Measurements from ENCODE around the gene CDK6. TPM values are rescaled to one million over a fixed set of nuclear protein-coding genes. Genes with fewer than 3 reads are reported as not detected.
A peak's percentile ranks its signal among the peaks of the same experiment; 100 is the strongest.

CDK6 gene
- total RNA-seq, 2 donors from 2014 or later, result 13.6 to 39.9 TPM

DNA sequence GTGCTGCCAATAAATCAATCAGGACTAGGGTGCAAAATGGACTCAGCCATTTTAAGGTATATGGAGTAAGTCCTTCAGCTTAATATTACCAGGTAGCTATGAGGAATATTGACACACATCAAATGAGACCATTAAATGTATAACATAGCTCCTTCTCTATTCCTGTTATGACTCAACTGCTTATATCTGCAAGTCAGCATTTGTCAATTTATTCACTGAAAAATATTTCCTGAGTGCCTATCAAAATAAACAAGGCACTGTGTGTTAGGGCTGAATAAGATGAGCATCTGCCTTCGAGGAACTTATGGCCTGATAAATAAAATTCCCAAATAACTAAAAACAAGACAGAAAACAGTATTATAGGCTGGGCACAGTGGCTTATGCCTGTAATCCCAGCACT lies 113.8 kb downstream of the CDK6 start:
- Histone ChIP-seq H3K9me3 (no peaks in the 10 kb centered on the region), H3K36me3 (no peaks in the 10 kb centered on the region), H3K27ac (no peak overlapping the region), H3K4me3 (no peak overlapping the region), H3K4me1 (replicated peaks) (no peaks in the 10 kb centered on the region), H3K27me3 (replicated peaks; ENCODE audit: insufficient read depth) (no peaks in the 10 kb centered on the region)
- WGBS, result 93% methylated on average over 1 of the region's 1 CpG
- no peak for DNase-seq (ENCODE audit: low spot score)
- intact Hi-C loops (cut with DNase I), result no loop called here
- TF ChIP-seq CTCF (IDR thresholded peaks at IDR 0.05), result no peak
- TF ChIP-seq POLR2AphosphoS5 (IDR thresholded peaks at IDR 0.05), result no peak
- no peak for TF ChIP-seq POLR2A (IDR thresholded peaks at IDR 0.05)

GRCh38 chr7:92720604-92721350 lies 115.6 kb downstream of the CDK6 start:
- no peaks in the 10 kb centered on the region for H3K27me3 ChIP-seq (replicated peaks; ENCODE audit: insufficient read depth)
- H3K4me1 ChIP-seq (replicated peaks), result no peaks in the 10 kb centered on the region
- intact Hi-C loops (cut with DNase I), result no loop called here
- DNase-seq (ENCODE audit: low spot score), result no peak
- no peak overlapping the region for H3K4me3 ChIP-seq
- TF ChIP-seq POLR2A (IDR thresholded peaks at IDR 0.05), result no peak
- TF ChIP-seq POLR2AphosphoS5 (IDR thresholded peaks at IDR 0.05), result no peak
- TF ChIP-seq CTCF (IDR thresholded peaks at IDR 0.05), result no peak
- H3K36me3 ChIP-seq, result no peaks in the 10 kb centered on the region
- no peak overlapping the region for H3K27ac ChIP-seq
- no peaks in the 10 kb centered on the region for H3K9me3 ChIP-seq
- 93% methylated on average over 4 of the region's 4 CpGs for WGBS

DNA sequence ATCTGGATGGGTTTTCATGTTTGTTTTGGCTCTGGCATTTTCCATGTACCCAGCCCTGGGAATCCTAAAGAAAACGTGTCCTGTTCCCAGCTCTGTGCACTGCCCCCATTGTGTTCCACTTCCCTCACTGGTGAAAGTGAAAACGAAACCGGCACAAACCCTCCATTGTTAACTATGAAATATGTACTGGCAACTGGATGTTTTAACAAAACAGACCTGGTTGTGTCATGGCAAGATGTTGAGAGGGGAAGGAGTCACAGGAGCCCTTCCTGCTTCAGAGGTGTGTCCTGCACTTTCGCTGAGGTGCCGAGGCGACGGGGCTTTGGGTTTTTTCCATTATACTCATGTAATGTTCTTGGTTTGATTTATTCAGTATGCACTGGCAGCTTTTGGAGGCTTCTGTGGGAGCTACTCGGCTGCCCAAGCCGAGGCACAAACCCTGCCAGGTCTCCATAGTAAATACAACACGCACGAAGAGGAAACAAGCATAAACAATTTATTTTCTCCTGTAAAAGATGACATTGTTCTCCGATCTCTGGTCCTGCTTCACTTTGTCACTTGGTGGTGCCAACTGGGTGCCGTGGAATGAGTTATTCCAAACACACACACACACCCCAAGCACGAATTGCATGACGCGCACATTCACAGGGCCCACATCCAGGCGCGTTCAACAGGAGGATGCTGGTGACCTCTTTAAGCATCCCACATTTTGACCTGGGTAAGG lies 118.2 kb downstream of the CDK6 start:
- peaks cover 2% of the 10 kb centered on the region for H3K4me1 ChIP-seq (replicated peaks)
- peak overlapping the region; percentile 36 to 44 for H3K4me3 ChIP-seq
- WGBS, result 28% methylated on average over 18 of the region's 18 CpGs
- DNase-seq (ENCODE audit: low spot score), result peak; percentile 74
- peak overlapping the region; percentile 87 to 88 for H3K27ac ChIP-seq
- H3K36me3 ChIP-seq, result no peaks in the 10 kb centered on the region
- TF ChIP-seq POLR2A (IDR thresholded peaks at IDR 0.05), result no peak
- peak; percentile 79 for TF ChIP-seq POLR2AphosphoS5 (IDR thresholded peaks at IDR 0.05)
- intact Hi-C loops (cut with DNase I), result no loop called here
- no peaks in the 10 kb centered on the region for H3K27me3 ChIP-seq (replicated peaks; ENCODE audit: insufficient read depth)
- no peaks in the 10 kb centered on the region for H3K9me3 ChIP-seq

DNA sequence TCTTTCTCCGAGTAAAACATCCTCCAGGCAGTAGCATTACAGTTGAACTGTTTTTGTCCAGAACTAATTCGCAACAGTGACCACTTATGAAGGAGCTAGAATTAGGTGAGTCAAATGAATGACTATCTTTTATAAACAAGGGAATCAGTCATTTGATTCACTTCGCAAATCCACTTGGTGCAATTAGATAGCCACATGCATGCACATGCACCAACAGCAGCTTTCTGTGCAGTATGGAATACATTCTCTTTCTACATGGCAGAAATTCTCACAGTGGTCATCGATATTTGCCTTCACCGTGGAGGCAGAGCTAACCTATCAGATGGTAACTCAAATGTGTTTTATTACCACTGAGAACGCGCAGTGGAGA lies 118.8 kb downstream of the CDK6 start:
- H3K4me3 ChIP-seq, result peak overlapping the region; percentile 36 to 44
- H3K4me1 ChIP-seq (replicated peaks), result peaks cover 2% of the 10 kb centered on the region
- H3K9me3 ChIP-seq, result no peaks in the 10 kb centered on the region
- DNase-seq (ENCODE audit: low spot score), result no peak
- intact Hi-C loops (cut with DNase I), result no loop called here
- no peaks in the 10 kb centered on the region for H3K36me3 ChIP-seq
- no peak for TF ChIP-seq POLR2A (IDR thresholded peaks at IDR 0.05)
- WGBS, result 33% methylated on average over 7 of the region's 7 CpGs
- H3K27me3 ChIP-seq (replicated peaks; ENCODE audit: insufficient read depth), result no peaks in the 10 kb centered on the region
- H3K27ac ChIP-seq, result peak overlapping the region; percentile 87 to 88

- DNase-seq (ENCODE audit: low spot score), result no peak
- no peaks in the 10 kb centered on the region for H3K9me3 ChIP-seq
- H3K27me3 ChIP-seq (replicated peaks; ENCODE audit: insufficient read depth), result no peaks in the 10 kb centered on the region
- H3K36me3 ChIP-seq, result no peaks in the 10 kb centered on the region
- 95% methylated on average over 4 of the region's 4 CpGs for WGBS
- H3K4me1 ChIP-seq (replicated peaks), result peaks cover 2% of the 10 kb centered on the region
- H3K4me3 ChIP-seq, result peak overlapping the region in 1 of 2 donors; percentile 36
- H3K27ac ChIP-seq, result peak overlapping the region; percentile 87 to 88
- TF ChIP-seq CTCF (IDR thresholded peaks at IDR 0.05) (no peak), POLR2AphosphoS5 (IDR thresholded peaks at IDR 0.05) (no peak), POLR2A (IDR thresholded peaks at IDR 0.05) (no peak)
- intact Hi-C loops (cut with DNase I), result no loop called here
Observed at GRCh38 chr7:92716825-92717580, 119.4 kb downstream of the CDK6 start.

All from prostate gland (tissue), 2 donors.